GM12801 (cell line): Measurements from ENCODE around the gene NID1.

Experiments used
- CTCF ChIP-seq: IDR thresholded peaks from one replicate; pipeline ENCODE4 v1.5.1; 2011; ENCODE audit warnings: control low read depth; ENCODE audit not compliant: insufficient read length; ENCODE audit errors: extremely low read depth

Gene NID1

GRCh38 chr1:236085545-236086159, 20.8 kb upstream of the NID1 start:
- TF ChIP-seq CTCF: no peak

GRCh38 chr1:236084386-236084730, 19.5 kb upstream of the NID1 start:
- no peak for TF ChIP-seq CTCF

DNA sequence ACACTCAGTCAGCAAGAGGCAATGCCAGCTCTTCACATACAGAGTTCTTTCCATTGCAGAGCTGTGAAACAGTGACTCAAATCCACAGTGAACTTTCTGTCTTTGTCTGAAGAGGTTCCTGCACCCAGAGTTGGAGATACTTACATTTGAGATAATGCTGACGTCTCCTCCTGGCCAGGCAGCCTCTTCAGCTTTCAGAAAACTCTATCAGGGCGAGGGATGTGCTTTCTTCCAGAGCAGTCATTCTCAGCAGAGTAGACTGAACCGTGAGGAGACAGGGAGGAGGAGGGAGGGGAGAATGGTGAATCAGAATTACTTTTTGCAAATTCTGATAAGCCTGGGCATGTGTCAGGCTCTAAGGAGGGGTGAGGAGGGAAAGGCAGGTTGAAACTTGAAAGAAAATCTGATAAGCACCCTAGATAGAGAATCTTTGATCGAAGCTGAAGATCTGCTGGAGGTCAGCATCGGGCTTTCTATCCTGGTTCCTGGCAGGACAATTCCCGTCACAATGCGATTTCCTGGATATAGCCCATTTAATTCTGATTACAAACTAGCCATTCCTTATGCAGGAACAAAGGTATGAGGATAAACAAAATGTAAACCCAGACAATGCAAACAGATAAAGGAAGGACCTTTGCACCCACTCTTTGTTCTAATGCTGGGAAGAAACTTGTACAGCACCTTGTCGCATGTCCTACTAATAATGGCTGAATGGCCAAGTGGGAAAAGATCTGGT, 18.9 kb upstream of the NID1 start:
- no peak for TF ChIP-seq CTCF

- TF ChIP-seq CTCF: no peak
Measured at GRCh38 chr1:236082526-236082925, 17.6 kb upstream of the NID1 start.

- no peak for TF ChIP-seq CTCF
Measured at GRCh38 chr1:236081546-236082227, 16.8 kb upstream of the NID1 start.

- TF ChIP-seq CTCF: no peak
Measured at GRCh38 chr1:236079703-236080102, 14.8 kb upstream of the NID1 start.

GRCh38 chr1:236078993-236079392, 14.1 kb upstream of the NID1 start:
- no peak for TF ChIP-seq CTCF
